Neural cell (in vitro differentiated cells): ENCODE data around the gene PLEKHF1. TPM values are rescaled to one million over a fixed set of nuclear protein-coding genes. Genes with fewer than 3 reads are reported as not detected.

ENCODE experiments used
- H2AFZ ChIP-seq: fragments of 200-600, 300-800 bp; sonication (generic), shearing (Covaris generic); 2 replicates; pipeline ENCODE4 v1.6.0; 2014; ENCODE audit warnings: low read depth, mild to moderate bottlenecking, antibody characterized with exemption, low read length, moderate library complexity
- H3F3A ChIP-seq: fragments of 200-600 bp; shearing (Covaris generic); 2 replicates; pipeline ENCODE4 v1.6.1; 2016; ENCODE audit warnings: mild to moderate bottlenecking, moderate library complexity, mixed read lengths, antibody characterized with exemption, low read length; ENCODE audit not compliant: insufficient read depth, poor library complexity, severe bottlenecking
- H3K27ac ChIP-seq: fragments of 200-600, 300-800 bp; sonication (generic), shearing (Covaris generic); 2 replicates; pipeline ENCODE4 v1.5.1; 2014; ENCODE audit warnings: mild to moderate bottlenecking, low read length, moderate library complexity
- H3K27me3 ChIP-seq: fragments of 300-800, 200-600 bp; sonication (generic), shearing (Covaris generic); 2 replicates; pipeline ENCODE4 v1.6.0; 2014; ENCODE audit warnings: mild to moderate bottlenecking, low read depth, low read length, moderate library complexity; ENCODE audit not compliant: insufficient read depth
- H3K36me3 ChIP-seq: fragments of 300-800, 200-600 bp; sonication (generic), shearing (Covaris generic); 2 replicates; pipeline ENCODE4 v1.5.1; 2014; ENCODE audit warnings: mild to moderate bottlenecking, antibody characterized with exemption, low read length, moderate library complexity; ENCODE audit not compliant: insufficient read depth
- H3K4me2 ChIP-seq: fragments of 300-800, 200-600 bp; sonication (generic), shearing (Covaris generic); 2 replicates; pipeline ENCODE4 v1.6.0; 2014; ENCODE audit warnings: mild to moderate bottlenecking, low read length
- H3K4me3 ChIP-seq: fragments of 300-800, 200-600 bp; sonication (generic), shearing (Covaris generic); 2 replicates; pipeline ENCODE4 v1.5.1; 2014; ENCODE audit warnings: mild to moderate bottlenecking, low read length, moderate library complexity
- H3K79me2 ChIP-seq: fragments of 200-600 bp; shearing (Covaris generic); replicated peaks from 2 replicates; pipeline ENCODE4 v1.6.0; 2014; ENCODE audit warnings: mild to moderate bottlenecking, low read length, moderate library complexity; ENCODE audit not compliant: insufficient read depth
- H3K9ac ChIP-seq: fragments of 300-800, 200-600 bp; sonication (generic), shearing (Covaris generic); 2 replicates; pipeline ENCODE4 v1.6.1; 2016; ENCODE audit warnings: mild to moderate bottlenecking, low read length, mixed read lengths
- H3K9me2 ChIP-seq: fragments of 200-600 bp; shearing (Covaris generic); 2 replicates; pipeline ENCODE4 v1.6.1; 2016; ENCODE audit warnings: mild to moderate bottlenecking, low read length, mixed read lengths; ENCODE audit not compliant: insufficient read depth
- H3K9me3 ChIP-seq: fragments of 200-600, 300-800 bp; sonication (generic), shearing (Covaris generic); 2 replicates; pipeline ENCODE4 v1.6.1; 2016; ENCODE audit warnings: mild to moderate bottlenecking, mixed run types, low read length, moderate library complexity, mixed read lengths
- H4K20me1 ChIP-seq: fragments of 200-600 bp; shearing (Covaris generic); 2 replicates; pipeline ENCODE4 v1.6.1; 2016; ENCODE audit warnings: mild to moderate bottlenecking, mixed run types; ENCODE audit not compliant: insufficient read depth
- CTCF ChIP-seq: fragments of 450-650 bp; IDR thresholded peaks from 2 replicates; pipeline ENCODE4 v1.5.1; 2014; ENCODE audit warnings: antibody characterized with exemption, mild to moderate bottlenecking, moderate library complexity; ENCODE audit not compliant: poor library complexity, severe bottlenecking
- EP300 ChIP-seq: fragments of 450-650 bp; conservative IDR thresholded peaks from 2 replicates; pipeline ENCODE4 v1.6.1; 2014; ENCODE audit warnings: antibody characterized with exemption, mild to moderate bottlenecking, moderate library complexity; ENCODE audit not compliant: poor library complexity, severe bottlenecking
- EZH2 ChIP-seq: fragments of 200-600, 300-800 bp; shearing (Covaris generic), sonication (generic); IDR thresholded peaks from 2 replicates; pipeline ENCODE4 v1.6.1; 2014; ENCODE audit warnings: antibody characterized with exemption, low read length, borderline replicate concordance, mild to moderate bottlenecking; ENCODE audit not compliant: insufficient read depth, poor library complexity, severe bottlenecking
- MXI1 ChIP-seq: fragments of 450-650 bp; conservative IDR thresholded peaks from 2 replicates; pipeline ENCODE4 v1.6.1; 2014; ENCODE audit warnings: antibody characterized with exemption, mild to moderate bottlenecking; ENCODE audit not compliant: poor library complexity, severe bottlenecking
- POLR2AphosphoS5 ChIP-seq: IDR thresholded peaks from 2 replicates; pipeline ENCODE4 v1.6.1; 2012
- RAD21 ChIP-seq: fragments of 450-650 bp; conservative IDR thresholded peaks from 2 replicates; pipeline ENCODE4 v1.6.1; 2014; ENCODE audit warnings: antibody characterized with exemption, mild to moderate bottlenecking, moderate library complexity
- SMC3 ChIP-seq: fragments of 450-650 bp; conservative IDR thresholded peaks from 2 replicates; pipeline ENCODE4 v1.6.1; 2014; ENCODE audit warnings: antibody characterized with exemption, mild to moderate bottlenecking, moderate library complexity; ENCODE audit not compliant: poor library complexity
- TAF1 ChIP-seq: IDR thresholded peaks from 2 replicates; pipeline ENCODE4 v1.6.1; 2012; ENCODE audit warnings: low read depth
- polyA plus RNA-seq: library from polyadenylated mRNA; depleted of rRNA; stranded (reverse); fragments of >200 nt; gene quantifications from 2 replicates; pipeline ENCODE4 v1.2.3, GENCODE V29; 2014
- TF ChIP-seq, protein P1 (sequence below): IDR thresholded peaks from 2 replicates; pipeline ENCODE4 v1.6.1; 2012; ENCODE audit warnings: borderline replicate concordance

PLEKHF1 gene
- polyA plus RNA-seq, 1 donor from 2014 or later = not detected

DNA sequence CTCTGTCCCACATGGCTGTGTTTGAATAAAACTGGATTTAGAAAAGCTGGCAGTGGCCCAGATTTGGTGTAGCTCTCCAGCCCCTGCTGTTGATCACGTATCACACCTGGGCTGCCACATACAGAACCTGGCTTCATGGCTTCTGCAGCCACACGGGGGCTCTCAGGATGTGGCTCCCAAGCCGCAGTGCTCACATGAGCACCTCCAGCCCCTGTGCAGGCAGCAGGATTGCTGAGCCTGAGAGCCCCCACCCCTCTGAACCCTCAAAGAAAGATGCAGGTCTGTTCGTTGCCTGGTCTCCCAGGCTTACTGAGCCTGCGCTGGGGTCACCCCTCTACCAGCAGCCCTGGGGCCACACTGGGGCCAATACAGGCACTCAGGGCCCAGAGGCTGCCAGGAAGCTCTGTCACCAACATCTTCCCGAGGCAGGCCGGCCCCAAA lies 2.7 kb downstream of the PLEKHF1 start:
- no peaks in the 10 kb centered on the region for H3F3A ChIP-seq

GRCh38 chr19:29668746-29669609 lies 3.7 kb downstream of the PLEKHF1 start:
- H3K27ac ChIP-seq = no peak overlapping the region
- no peaks in the 10 kb centered on the region for H3F3A ChIP-seq
- H3K36me3 ChIP-seq = no peaks in the 10 kb centered on the region
- no peak overlapping the region for H2AFZ ChIP-seq
- no peak for TF ChIP-seq POLR2AphosphoS5
- TF ChIP-seq CTCF = no peak
- TF ChIP-seq TAF1 = no peak
- TF ChIP-seq, protein P1, sequence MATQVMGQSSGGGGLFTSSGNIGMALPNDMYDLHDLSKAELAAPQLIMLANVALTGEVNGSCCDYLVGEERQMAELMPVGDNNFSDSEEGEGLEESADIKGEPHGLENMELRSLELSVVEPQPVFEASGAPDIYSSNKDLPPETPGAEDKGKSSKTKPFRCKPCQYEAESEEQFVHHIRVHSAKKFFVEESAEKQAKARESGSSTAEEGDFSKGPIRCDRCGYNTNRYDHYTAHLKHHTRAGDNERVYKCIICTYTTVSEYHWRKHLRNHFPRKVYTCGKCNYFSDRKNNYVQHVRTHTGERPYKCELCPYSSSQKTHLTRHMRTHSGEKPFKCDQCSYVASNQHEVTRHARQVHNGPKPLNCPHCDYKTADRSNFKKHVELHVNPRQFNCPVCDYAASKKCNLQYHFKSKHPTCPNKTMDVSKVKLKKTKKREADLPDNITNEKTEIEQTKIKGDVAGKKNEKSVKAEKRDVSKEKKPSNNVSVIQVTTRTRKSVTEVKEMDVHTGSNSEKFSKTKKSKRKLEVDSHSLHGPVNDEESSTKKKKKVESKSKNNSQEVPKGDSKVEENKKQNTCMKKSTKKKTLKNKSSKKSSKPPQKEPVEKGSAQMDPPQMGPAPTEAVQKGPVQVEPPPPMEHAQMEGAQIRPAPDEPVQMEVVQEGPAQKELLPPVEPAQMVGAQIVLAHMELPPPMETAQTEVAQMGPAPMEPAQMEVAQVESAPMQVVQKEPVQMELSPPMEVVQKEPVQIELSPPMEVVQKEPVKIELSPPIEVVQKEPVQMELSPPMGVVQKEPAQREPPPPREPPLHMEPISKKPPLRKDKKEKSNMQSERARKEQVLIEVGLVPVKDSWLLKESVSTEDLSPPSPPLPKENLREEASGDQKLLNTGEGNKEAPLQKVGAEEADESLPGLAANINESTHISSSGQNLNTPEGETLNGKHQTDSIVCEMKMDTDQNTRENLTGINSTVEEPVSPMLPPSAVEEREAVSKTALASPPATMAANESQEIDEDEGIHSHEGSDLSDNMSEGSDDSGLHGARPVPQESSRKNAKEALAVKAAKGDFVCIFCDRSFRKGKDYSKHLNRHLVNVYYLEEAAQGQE = no peak
- H3K4me2 ChIP-seq = no peak overlapping the region
- no peaks in the 10 kb centered on the region for H3K79me2 ChIP-seq
- no peak overlapping the region for H3K9ac ChIP-seq
- H4K20me1 ChIP-seq = no peaks in the 10 kb centered on the region
- no peak overlapping the region for H3K4me3 ChIP-seq
- no peaks in the 10 kb centered on the region for H3K9me2 ChIP-seq
- no peaks in the 10 kb centered on the region for H3K9me3 ChIP-seq
- peaks cover 26% of the 10 kb centered on the region for H3K27me3 ChIP-seq

More for the DNA sequence above, 2.7 kb downstream of the PLEKHF1 start:
- no peak overlapping the region for H2AFZ ChIP-seq
- peaks cover 26% of the 10 kb centered on the region for H3K27me3 ChIP-seq
- H3K79me2 ChIP-seq = no peaks in the 10 kb centered on the region
- H3K27ac ChIP-seq = no peak overlapping the region
- H3K9ac ChIP-seq = no peak overlapping the region
- no peaks in the 10 kb centered on the region for H3K36me3 ChIP-seq
- H3K4me2 ChIP-seq = no peak overlapping the region
- no peaks in the 10 kb centered on the region for H3K9me3 ChIP-seq
- TF ChIP-seq CTCF (no peak), SMC3 (no peak), EP300 (no peak), POLR2AphosphoS5 (no peak), EZH2 (no peak), MXI1 (no peak), TAF1 (no peak), RAD21 (no peak)
- TF ChIP-seq, protein P1 = no peak
- H3K4me3 ChIP-seq = no peak overlapping the region
- no peaks in the 10 kb centered on the region for H3K9me2 ChIP-seq
- H4K20me1 ChIP-seq = no peaks in the 10 kb centered on the region
